Stimulated activated CD4-positive, alpha-beta T cell treated with anti-CD3 and anti-CD28 coated beads, Interleukin-4, amount 100 ng/mL, for 48 hours (primary cell): ENCODE data around the gene ZNF563.

Experiments
- DNase-seq, 2 donors: peaks; one replicate each; pipeline ENCODE4 v3.0.0-alpha.2; 2020; ENCODE audit warnings: low read depth in 2 of 2

The ZNF563 gene

GRCh38 chr19:12294249-12295158, 38.9 kb downstream of the ZNF563 start, which contains the start of gene ZNF44:
Gene ZNF44 (minus strand): TSS chr19:12294883. CDS start chr19:12294694, 189 bp downstream.
- peak; percentile 90 to 95 for DNase-seq

GRCh38 chr19:12293777-12294248, 39.6 kb downstream of the ZNF563 start:
- DNase-seq = peak; percentile 30 to 34

- DNase-seq = no peak
These were observed 43.7 kb downstream of the ZNF563 start for GRCh38 chr19:12289790-12290065.

- DNase-seq = no peak
These were observed 45.4 kb downstream of the ZNF563 start for GRCh38 chr19:12287958-12288500.

GRCh38 chr19:12284631-12285030, 48.8 kb downstream of the ZNF563 start:
- DNase-seq = no peak

- no peak for DNase-seq
These were observed 49.2 kb downstream of the ZNF563 start for GRCh38 chr19:12284226-12284625.

GRCh38 chr19:12278713-12279112, 54.7 kb downstream of the ZNF563 start:
- DNase-seq = no peak

GRCh38 chr19:12272980-12273901, 60.2 kb downstream of the ZNF563 start:
- no peak for DNase-seq

GRCh38 chr19:12272386-12272785, 61.0 kb downstream of the ZNF563 start:
- no peak for DNase-seq

- no peak for DNase-seq
These were observed 62.6 kb downstream of the ZNF563 start for GRCh38 chr19:12270854-12271253.
